ENCODE measurements around the gene UBE2QL1. TPM values are rescaled to one million over a fixed set of nuclear protein-coding genes. Genes with fewer than 3 reads are reported as not detected.

Gene UBE2QL1
- total RNA-seq, 2 donors from 2014 or later, result 0.05 TPM; not detected in 1

GRCh38 chr5:6480133-6481051 lies 31.7 kb downstream of the UBE2QL1 start:
- H3K4me3 Mint-ChIP-seq, result no peak overlapping the region

GRCh38 chr5:6482735-6483134 lies 34.1 kb downstream of the UBE2QL1 start:
- no peak overlapping the region for H3K4me3 Mint-ChIP-seq
- H3K36me3 Mint-ChIP-seq (ENCODE audit: low read depth), result no peaks in the 10 kb centered on the region
- no peaks in the 10 kb centered on the region for H3K9me3 ChIP-seq (ENCODE audit: control insufficient read depth, low read length, poor library complexity, severe bottlenecking)
- no peak overlapping the region for H3K27ac Mint-ChIP-seq
- peaks cover 71% of the 10 kb centered on the region for H3K27me3 Mint-ChIP-seq
- DNase-seq (no peak), ATAC-seq (no peak)
- no peaks in the 10 kb centered on the region for H3K4me1 Mint-ChIP-seq

More at GRCh38 chr5:6480133-6481051, 31.7 kb downstream of the UBE2QL1 start:
- ATAC-seq, result no peak
- no peak for DNase-seq
- no peaks in the 10 kb centered on the region for H3K9me3 ChIP-seq (ENCODE audit: control insufficient read depth, low read length, poor library complexity, severe bottlenecking)
- peaks cover 2% of the 10 kb centered on the region for H3K36me3 Mint-ChIP-seq (ENCODE audit: low read depth)
- H3K27ac Mint-ChIP-seq, result no peak overlapping the region
- H3K4me1 Mint-ChIP-seq, result no peaks in the 10 kb centered on the region
- H3K27me3 Mint-ChIP-seq, result peaks cover 66% of the 10 kb centered on the region

- Mint-ChIP-seq H3K27ac (no peak overlapping the region), H3K4me1 (no peaks in the 10 kb centered on the region), H3K27me3 (peaks cover 70% of the 10 kb centered on the region), H3K4me3 (no peak overlapping the region), H3K36me3 (ENCODE audit: low read depth) (no peaks in the 10 kb centered on the region)
- no peak for DNase-seq
- ATAC-seq, result no peak
- no peaks in the 10 kb centered on the region for H3K9me3 ChIP-seq (ENCODE audit: control insufficient read depth, low read length, poor library complexity, severe bottlenecking)
These were observed 35.3 kb downstream of the UBE2QL1 start for GRCh38 chr5:6483880-6484382.

- Mint-ChIP-seq H3K27ac (no peak overlapping the region), H3K27me3 (peaks cover 65% of the 10 kb centered on the region), H3K4me1 (no peaks in the 10 kb centered on the region), H3K4me3 (no peak overlapping the region), H3K36me3 (ENCODE audit: low read depth) (no peaks in the 10 kb centered on the region)
- ATAC-seq (no peak), DNase-seq (no peak)
- H3K9me3 ChIP-seq (ENCODE audit: control insufficient read depth, low read length, poor library complexity, severe bottlenecking), result no peaks in the 10 kb centered on the region
These were observed 35.8 kb downstream of the UBE2QL1 start for GRCh38 chr5:6484446-6484845.

GRCh38 chr5:6484899-6485298 lies 36.2 kb downstream of the UBE2QL1 start:
- no peak overlapping the region for H3K4me3 Mint-ChIP-seq
- no peak overlapping the region for H3K27ac Mint-ChIP-seq
- H3K36me3 Mint-ChIP-seq (ENCODE audit: low read depth), result no peaks in the 10 kb centered on the region
- H3K27me3 Mint-ChIP-seq, result peaks cover 68% of the 10 kb centered on the region
- no peaks in the 10 kb centered on the region for H3K4me1 Mint-ChIP-seq
- no peak for ATAC-seq
- no peak for DNase-seq
- no peaks in the 10 kb centered on the region for H3K9me3 ChIP-seq (ENCODE audit: control insufficient read depth, low read length, poor library complexity, severe bottlenecking)

GRCh38 chr5:6485441-6485840 lies 36.8 kb downstream of the UBE2QL1 start:
- Mint-ChIP-seq H3K4me3 (no peak overlapping the region), H3K36me3 (ENCODE audit: low read depth) (no peaks in the 10 kb centered on the region), H3K27me3 (peaks cover 72% of the 10 kb centered on the region), H3K4me1 (no peaks in the 10 kb centered on the region), H3K27ac (no peak overlapping the region)
- DNase-seq, result no peak
- no peaks in the 10 kb centered on the region for H3K9me3 ChIP-seq (ENCODE audit: control insufficient read depth, low read length, poor library complexity, severe bottlenecking)
- ATAC-seq, result no peak

- H3K9me3 ChIP-seq (ENCODE audit: control insufficient read depth, low read length, poor library complexity, severe bottlenecking), result no peaks in the 10 kb centered on the region
- Mint-ChIP-seq H3K27me3 (peaks cover 74% of the 10 kb centered on the region), H3K4me3 (no peak overlapping the region), H3K36me3 (ENCODE audit: low read depth) (no peaks in the 10 kb centered on the region), H3K27ac (no peak overlapping the region), H3K4me1 (no peaks in the 10 kb centered on the region)
- ATAC-seq (no peak), DNase-seq (no peak)
These were observed 37.4 kb downstream of the UBE2QL1 start for GRCh38 chr5:6486074-6486473.

GRCh38 chr5:6487081-6487480 lies 38.4 kb downstream of the UBE2QL1 start:
- no peaks in the 10 kb centered on the region for H3K36me3 Mint-ChIP-seq (ENCODE audit: low read depth)
- no peaks in the 10 kb centered on the region for H3K9me3 ChIP-seq (ENCODE audit: control insufficient read depth, low read length, poor library complexity, severe bottlenecking)
- no peak overlapping the region for H3K27ac Mint-ChIP-seq
- no peak for DNase-seq
- ATAC-seq, result no peak
- no peaks in the 10 kb centered on the region for H3K4me1 Mint-ChIP-seq
- no peak overlapping the region for H3K4me3 Mint-ChIP-seq
- H3K27me3 Mint-ChIP-seq, result peaks cover 76% of the 10 kb centered on the region

- Mint-ChIP-seq H3K4me3 (no peak overlapping the region), H3K27me3 (peaks cover 76% of the 10 kb centered on the region), H3K27ac (no peak overlapping the region), H3K36me3 (ENCODE audit: low read depth) (no peaks in the 10 kb centered on the region), H3K4me1 (no peaks in the 10 kb centered on the region)
- no peaks in the 10 kb centered on the region for H3K9me3 ChIP-seq (ENCODE audit: control insufficient read depth, low read length, poor library complexity, severe bottlenecking)
- ATAC-seq (no peak), DNase-seq (no peak)
These were observed 39.4 kb downstream of the UBE2QL1 start for GRCh38 chr5:6488021-6488420.

GRCh38 chr5:6489643-6490185 lies 41.1 kb downstream of the UBE2QL1 start:
- Mint-ChIP-seq H3K27ac (no peak overlapping the region), H3K4me3 (no peak overlapping the region), H3K36me3 (ENCODE audit: low read depth) (no peaks in the 10 kb centered on the region), H3K27me3 (peaks cover 77% of the 10 kb centered on the region), H3K4me1 (no peaks in the 10 kb centered on the region)
- no peak for ATAC-seq
- no peaks in the 10 kb centered on the region for H3K9me3 ChIP-seq (ENCODE audit: control insufficient read depth, low read length, poor library complexity, severe bottlenecking)
- DNase-seq, result no peak

- Mint-ChIP-seq H3K36me3 (ENCODE audit: low read depth) (no peaks in the 10 kb centered on the region), H3K27me3 (peaks cover 77% of the 10 kb centered on the region), H3K4me3 (no peak overlapping the region), H3K4me1 (no peaks in the 10 kb centered on the region), H3K27ac (no peak overlapping the region)
- ATAC-seq, result no peak
- DNase-seq, result no peak
- H3K9me3 ChIP-seq (ENCODE audit: control insufficient read depth, low read length, poor library complexity, severe bottlenecking), result no peaks in the 10 kb centered on the region
These were observed 41.6 kb downstream of the UBE2QL1 start for GRCh38 chr5:6490246-6490645.

GRCh38 chr5:6490693-6491092 lies 42.0 kb downstream of the UBE2QL1 start:
- no peak for DNase-seq
- Mint-ChIP-seq H3K4me1 (no peaks in the 10 kb centered on the region), H3K4me3 (no peak overlapping the region)

GRCh38 chr5:6491196-6491918 lies 42.7 kb downstream of the UBE2QL1 start:
- no peaks in the 10 kb centered on the region for H3K9me3 ChIP-seq (ENCODE audit: control insufficient read depth, low read length, poor library complexity, severe bottlenecking)
- no peak for DNase-seq
- Mint-ChIP-seq H3K4me1 (no peaks in the 10 kb centered on the region), H3K27me3 (peaks cover 80% of the 10 kb centered on the region), H3K4me3 (no peak overlapping the region), H3K36me3 (ENCODE audit: low read depth) (no peaks in the 10 kb centered on the region), H3K27ac (no peak overlapping the region)
- no peak for ATAC-seq

More at GRCh38 chr5:6490693-6491092, 42.0 kb downstream of the UBE2QL1 start:
- H3K9me3 ChIP-seq (ENCODE audit: control insufficient read depth, low read length, poor library complexity, severe bottlenecking), result no peaks in the 10 kb centered on the region
- Mint-ChIP-seq H3K27ac (no peak overlapping the region), H3K27me3 (peaks cover 77% of the 10 kb centered on the region), H3K36me3 (ENCODE audit: low read depth) (no peaks in the 10 kb centered on the region)
- ATAC-seq, result no peak

Data from T-helper 17 cell (primary cell).